GM19025 (cell line): ENCODE measurements around the gene POC1A.
"Not testable (repeated sequence)": the region's sequence is repeated elsewhere in the genome, so short reads cannot be mapped to it uniquely, and the experiment has no call there.

Source experiments
- ATAC-seq: cut with Tn5 transposase; IDR thresholded peaks from one replicate; pipeline ENCODE4 v1.9.1; 2021; ENCODE audit warnings: mild to moderate bottlenecking, low read depth, moderate library complexity; ENCODE audit not compliant: unreplicated experiment

Gene POC1A

DNA sequence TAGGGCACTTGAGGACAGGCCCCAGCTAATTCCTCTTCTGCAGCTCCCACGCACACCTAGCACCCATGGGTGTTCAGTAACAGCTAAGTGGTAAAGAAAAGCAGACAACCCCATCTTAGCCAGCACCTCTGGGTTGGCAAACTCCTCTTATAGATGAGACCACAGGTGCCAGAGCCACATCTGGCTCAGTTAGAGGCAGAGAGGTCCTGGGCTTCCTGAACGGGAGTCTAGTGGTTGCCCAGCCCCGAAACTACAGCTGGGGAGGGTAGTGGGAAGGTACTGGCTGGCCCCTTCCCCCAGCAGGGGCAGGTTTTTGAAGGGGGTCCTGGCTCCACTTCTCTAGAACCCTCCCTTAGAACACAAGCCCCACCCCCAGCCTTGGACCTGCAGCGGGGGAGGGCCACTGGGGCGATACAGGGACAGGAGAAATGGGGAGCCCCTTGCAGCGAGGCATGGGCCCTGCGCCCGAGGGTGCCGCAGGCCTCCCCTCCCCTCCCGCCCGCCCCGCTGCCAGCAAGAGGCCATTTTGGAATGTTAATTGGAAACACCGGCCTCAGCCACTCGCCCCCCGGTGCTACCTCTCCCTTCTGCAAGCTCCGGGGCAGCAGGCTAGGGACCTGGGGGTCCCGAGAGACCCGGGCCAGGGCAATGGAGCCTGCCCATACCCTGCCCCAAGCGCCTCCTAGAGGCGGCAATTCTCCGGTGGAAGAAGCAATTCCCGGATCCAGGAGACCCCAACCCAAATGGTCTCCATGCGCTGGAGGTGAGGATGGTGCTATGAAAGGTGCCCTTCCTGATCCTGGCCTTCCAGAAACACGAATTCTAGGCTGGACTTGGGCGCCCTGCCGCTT is 99.3 kb downstream of the POC1A start:
- no peak for ATAC-seq

- no peak for ATAC-seq
Observed at GRCh38 chr3:52053307-52054304, 100.6 kb downstream of the POC1A start.

- ATAC-seq = no peak
Observed at GRCh38 chr3:52052831-52053306, 101.4 kb downstream of the POC1A start.

- ATAC-seq = no peak
Observed at GRCh38 chr3:52051444-52051843, 102.8 kb downstream of the POC1A start.

- no peak for ATAC-seq
Observed at GRCh38 chr3:52050571-52050970, 103.7 kb downstream of the POC1A start.

- ATAC-seq = no peak
Observed at GRCh38 chr3:52049503-52049902, 104.7 kb downstream of the POC1A start.

DNA sequence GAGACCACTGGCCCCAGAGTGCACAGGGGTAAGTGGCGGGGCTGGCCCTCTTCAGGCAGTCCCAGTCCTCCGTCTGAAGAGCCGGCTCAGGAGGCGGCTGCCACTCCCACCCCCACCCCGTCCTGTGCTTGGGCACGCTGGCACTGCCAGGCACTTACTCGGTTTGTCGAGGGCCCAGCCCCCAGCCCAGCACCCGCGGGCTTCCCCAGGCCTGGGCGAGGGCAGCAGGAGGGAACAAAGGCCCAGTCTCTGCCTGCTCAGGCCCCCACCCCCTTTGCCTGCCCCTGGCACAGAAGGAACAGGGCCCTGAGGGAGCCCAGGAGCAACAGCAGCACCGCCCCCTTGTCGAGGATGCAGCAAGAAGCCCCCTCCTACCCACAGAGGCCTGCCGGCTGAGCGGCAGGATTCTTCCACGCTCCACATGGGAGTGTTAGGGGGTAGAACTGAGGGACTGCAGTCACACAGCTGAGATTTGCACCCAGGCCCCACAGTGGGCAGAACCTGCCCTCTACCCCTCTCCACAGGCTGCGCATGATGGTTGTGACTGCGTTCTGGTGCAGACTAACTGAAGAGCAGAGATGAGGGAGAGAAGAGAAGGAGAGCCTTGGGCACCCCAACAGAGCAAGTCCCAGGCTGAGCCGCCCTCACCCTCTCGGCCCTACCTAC is 106.8 kb downstream of the POC1A start:
- ATAC-seq = no peak

DNA sequence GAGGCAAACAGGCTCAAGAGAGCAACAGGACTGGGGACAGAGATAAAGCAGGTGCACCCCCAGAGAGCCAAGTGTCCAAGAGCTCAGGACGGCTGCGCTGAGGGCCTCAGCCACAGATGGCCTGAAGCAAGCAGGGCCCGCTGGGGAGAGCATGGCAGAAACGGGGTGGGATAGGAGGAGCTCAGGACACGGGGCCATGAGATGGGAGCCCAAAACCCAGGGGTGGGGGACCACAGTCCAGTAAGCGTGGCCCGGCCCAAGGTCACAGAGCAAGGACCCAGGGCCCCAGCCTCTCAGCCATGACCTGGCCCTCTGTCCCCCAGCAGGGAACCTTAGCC is 107.4 kb downstream of the POC1A start:
- ATAC-seq = no peak

DNA sequence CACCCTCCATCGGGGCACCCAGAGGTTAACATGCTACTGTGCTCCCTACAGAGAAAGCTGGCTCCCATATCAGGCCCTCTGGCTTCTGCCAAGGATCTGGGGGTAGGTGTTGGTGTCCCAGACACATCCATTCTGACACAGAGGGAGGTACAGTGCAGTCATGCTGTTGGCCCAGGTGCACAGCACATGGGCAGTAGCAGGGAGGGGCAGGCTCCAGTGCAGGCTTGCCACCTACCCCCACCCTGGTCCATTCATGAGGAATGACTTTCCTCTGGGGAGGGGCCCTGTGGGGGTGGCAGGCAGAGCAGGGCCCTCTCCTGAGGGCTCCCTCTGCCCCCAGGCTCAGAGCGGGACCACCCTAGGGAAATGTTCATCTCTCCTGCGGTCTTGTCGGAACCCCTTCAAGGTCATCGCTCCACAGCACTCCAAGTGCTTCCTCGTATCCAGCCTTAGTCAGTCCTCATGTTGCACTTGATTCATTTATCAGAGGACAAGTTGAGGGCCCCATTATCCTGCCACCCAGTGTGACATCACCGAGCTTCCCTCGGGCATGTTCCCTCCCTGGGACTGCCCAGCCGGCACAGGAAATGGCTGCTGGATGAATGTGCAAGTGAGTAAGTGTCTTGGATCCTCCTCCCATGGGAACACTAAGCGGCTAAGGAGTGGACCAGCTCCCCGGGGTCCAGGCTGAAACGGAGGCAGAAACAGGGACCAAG is 107.9 kb downstream of the POC1A start:
- ATAC-seq = no peak

- no peak for ATAC-seq
Observed at GRCh38 chr3:52044869-52045619, 109.2 kb downstream of the POC1A start.

DNA sequence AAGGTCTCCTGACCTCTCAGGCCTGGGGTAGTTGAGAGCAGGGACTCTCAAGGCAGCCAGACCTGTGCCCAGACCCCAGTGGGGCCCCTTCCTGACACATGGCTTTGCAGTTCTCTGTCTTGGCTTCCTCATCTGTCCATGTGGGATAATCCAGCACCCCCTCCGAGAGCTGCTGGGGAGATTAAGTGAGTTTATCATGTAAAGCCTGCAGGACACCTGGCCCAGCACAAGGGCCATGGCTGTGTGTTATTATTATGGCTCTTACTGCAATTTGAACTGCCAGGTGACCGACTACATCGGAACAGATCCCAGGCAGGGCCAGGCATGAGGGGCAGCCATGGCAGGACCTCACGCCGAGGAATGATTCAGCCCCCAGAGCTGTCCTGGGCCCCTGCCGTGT is 110.5 kb downstream of the POC1A start:
- ATAC-seq = no peak

DNA sequence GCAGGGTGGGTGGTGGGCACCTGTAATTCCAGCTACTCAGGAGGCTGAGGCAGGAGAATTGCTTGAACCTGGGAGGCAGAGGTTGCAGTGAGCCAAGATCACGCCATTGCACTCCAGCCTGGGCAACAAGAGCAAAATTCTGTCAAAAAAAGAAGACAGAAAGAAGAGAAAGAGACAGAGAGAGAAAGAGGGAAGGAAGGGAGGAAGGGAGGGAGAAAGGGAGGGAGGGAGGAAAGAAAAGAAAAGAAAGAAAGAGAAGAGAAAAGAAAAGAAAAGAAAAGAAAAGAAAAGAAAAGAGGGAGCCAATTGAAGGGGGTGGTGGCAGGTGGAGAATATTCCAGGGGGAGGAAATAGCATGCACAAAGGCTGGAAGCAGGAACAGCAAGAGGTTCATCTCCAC is 111.2 kb downstream of the POC1A start:
- not testable (repeated sequence) for ATAC-seq

- ATAC-seq = no peak
Observed at GRCh38 chr3:52041118-52041731, 113.0 kb downstream of the POC1A start.

GRCh38 chr3:52040600-52040999 is 113.6 kb downstream of the POC1A start:
- ATAC-seq = no peak

GRCh38 chr3:52039846-52040245 is 114.4 kb downstream of the POC1A start:
- ATAC-seq = no peak

GRCh38 chr3:52039426-52039825 is 114.8 kb downstream of the POC1A start:
- no peak for ATAC-seq

- no peak for ATAC-seq
Observed at GRCh38 chr3:52038227-52038626, 116.0 kb downstream of the POC1A start.

DNA sequence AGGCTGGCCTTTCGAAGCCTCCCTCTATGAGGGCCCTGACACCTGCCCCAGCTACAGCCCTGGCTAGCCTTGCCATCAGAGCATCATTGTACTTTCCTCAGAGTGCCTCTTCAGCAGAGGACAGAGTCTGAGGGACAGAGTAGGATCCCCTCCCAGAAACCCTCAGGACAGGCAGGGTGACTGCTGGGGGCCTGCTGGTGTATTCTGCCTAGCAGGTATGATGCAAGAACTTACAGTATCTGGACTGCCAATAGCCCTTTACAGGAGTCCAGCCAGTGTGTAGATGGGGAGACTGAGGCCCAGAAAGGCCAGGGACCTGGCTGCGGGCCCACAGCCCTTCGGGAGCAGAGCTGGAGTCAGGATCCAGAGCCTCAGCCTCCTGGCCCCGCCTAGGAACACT is 116.9 kb downstream of the POC1A start:
- ATAC-seq = no peak

GRCh38 chr3:52036829-52037228 is 117.4 kb downstream of the POC1A start:
- no peak for ATAC-seq
